ENCODE measurements around the gene USP38.
"Not testable (repeated sequence)": the region's sequence is repeated elsewhere in the genome, so short reads cannot be mapped to it uniquely, and the experiment has no call there.

Gene USP38, protein sequence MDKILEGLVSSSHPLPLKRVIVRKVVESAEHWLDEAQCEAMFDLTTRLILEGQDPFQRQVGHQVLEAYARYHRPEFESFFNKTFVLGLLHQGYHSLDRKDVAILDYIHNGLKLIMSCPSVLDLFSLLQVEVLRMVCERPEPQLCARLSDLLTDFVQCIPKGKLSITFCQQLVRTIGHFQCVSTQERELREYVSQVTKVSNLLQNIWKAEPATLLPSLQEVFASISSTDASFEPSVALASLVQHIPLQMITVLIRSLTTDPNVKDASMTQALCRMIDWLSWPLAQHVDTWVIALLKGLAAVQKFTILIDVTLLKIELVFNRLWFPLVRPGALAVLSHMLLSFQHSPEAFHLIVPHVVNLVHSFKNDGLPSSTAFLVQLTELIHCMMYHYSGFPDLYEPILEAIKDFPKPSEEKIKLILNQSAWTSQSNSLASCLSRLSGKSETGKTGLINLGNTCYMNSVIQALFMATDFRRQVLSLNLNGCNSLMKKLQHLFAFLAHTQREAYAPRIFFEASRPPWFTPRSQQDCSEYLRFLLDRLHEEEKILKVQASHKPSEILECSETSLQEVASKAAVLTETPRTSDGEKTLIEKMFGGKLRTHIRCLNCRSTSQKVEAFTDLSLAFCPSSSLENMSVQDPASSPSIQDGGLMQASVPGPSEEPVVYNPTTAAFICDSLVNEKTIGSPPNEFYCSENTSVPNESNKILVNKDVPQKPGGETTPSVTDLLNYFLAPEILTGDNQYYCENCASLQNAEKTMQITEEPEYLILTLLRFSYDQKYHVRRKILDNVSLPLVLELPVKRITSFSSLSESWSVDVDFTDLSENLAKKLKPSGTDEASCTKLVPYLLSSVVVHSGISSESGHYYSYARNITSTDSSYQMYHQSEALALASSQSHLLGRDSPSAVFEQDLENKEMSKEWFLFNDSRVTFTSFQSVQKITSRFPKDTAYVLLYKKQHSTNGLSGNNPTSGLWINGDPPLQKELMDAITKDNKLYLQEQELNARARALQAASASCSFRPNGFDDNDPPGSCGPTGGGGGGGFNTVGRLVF

GRCh38 chr4:143184503-143185252, at the start of gene USP38:
Gene USP38, plus strand, starts transcription at chr4:143184917. Its CDS starts 534 bp downstream, at chr4:143185451.
- H3K9ac ChIP-seq (ENCODE audit: low read length) = peak within 1 kb of the TSS; percentile 91
- H3K4me3 ChIP-seq (ENCODE audit: low read length) = peak within 1 kb of the TSS; percentile 88
- H3K27me3 ChIP-seq (ENCODE audit: control insufficient read depth, insufficient read depth, low read length) = no peaks in the 10 kb centered on the region
- H3K36me3 ChIP-seq (ENCODE audit: control insufficient read depth, low read depth, low read length) = peaks cover 7% of the 10 kb centered on the region
- no peaks in the 10 kb centered on the region for H3K9me3 ChIP-seq (ENCODE audit: control insufficient read depth, low read depth, low read length)
- H3K4me1 ChIP-seq (ENCODE audit: control insufficient read depth, low read depth, low read length) = peaks cover 10% of the 10 kb centered on the region
- peak within 1 kb of the TSS; percentile 84 for H3K27ac ChIP-seq (ENCODE audit: low read length)

GRCh38 chr4:143135358-143135757, 49.4 kb upstream of the USP38 start:
- H3K27ac ChIP-seq (ENCODE audit: low read length) = no peak overlapping the region
- no peaks in the 10 kb centered on the region for H3K4me1 ChIP-seq (ENCODE audit: control insufficient read depth, low read depth, low read length)
- no peak overlapping the region for H3K4me3 ChIP-seq (ENCODE audit: low read length)
- H3K9ac ChIP-seq (ENCODE audit: low read length) = no peak overlapping the region
- H3K36me3 ChIP-seq (ENCODE audit: control insufficient read depth, low read depth, low read length) = no peaks in the 10 kb centered on the region
- no peaks in the 10 kb centered on the region for H3K27me3 ChIP-seq (ENCODE audit: control insufficient read depth, insufficient read depth, low read length)
- no peaks in the 10 kb centered on the region for H3K9me3 ChIP-seq (ENCODE audit: control insufficient read depth, low read depth, low read length)

DNA sequence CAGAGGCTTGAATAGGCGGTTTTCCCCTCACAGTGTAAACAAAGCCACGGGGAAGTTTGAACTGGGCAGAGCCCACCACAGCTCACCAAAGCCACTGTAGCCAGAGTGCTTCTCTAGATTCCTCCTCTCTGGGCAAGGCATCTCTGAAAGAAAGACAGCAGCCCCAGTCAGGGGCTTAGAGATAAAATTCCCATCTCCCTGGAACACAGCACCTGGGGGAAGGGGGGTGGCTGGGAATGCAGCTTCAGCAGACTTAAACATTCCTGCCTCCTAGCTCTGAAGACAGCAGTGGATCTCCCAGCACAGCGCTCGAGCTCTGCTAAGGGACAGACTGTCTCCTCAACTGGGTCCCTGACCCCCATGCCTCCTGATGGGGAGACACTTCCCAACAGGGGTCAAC, 44.0 kb upstream of the USP38 start:
- H3K9ac ChIP-seq (ENCODE audit: low read length) = no peak overlapping the region
- no peaks in the 10 kb centered on the region for H3K27me3 ChIP-seq (ENCODE audit: control insufficient read depth, insufficient read depth, low read length)
- H3K4me3 ChIP-seq (ENCODE audit: low read length) = no peak overlapping the region
- H3K9me3 ChIP-seq (ENCODE audit: control insufficient read depth, low read depth, low read length) = no peaks in the 10 kb centered on the region
- no peaks in the 10 kb centered on the region for H3K36me3 ChIP-seq (ENCODE audit: control insufficient read depth, low read depth, low read length)
- H3K27ac ChIP-seq (ENCODE audit: low read length) = no peak overlapping the region
- no peaks in the 10 kb centered on the region for H3K4me1 ChIP-seq (ENCODE audit: control insufficient read depth, low read depth, low read length)

DNA sequence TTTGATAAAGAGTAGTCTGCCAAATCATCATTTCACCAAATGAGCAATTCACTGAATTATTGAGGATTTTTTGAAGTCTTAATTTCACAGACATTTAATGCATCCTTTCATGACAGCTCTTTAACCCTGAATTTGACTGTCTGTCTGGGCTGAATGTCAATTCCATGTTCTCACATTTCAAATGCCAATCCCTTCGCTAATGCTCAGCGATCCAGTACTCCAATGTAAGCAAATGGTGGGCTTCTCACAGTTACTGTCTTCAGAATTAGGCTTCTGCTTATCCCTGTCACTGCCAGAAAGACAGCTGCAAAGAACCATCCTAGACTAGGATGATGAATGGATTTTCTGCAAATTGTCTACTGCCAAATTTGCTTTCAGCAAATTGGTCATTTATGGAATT, 36.2 kb upstream of the USP38 start:
- Histone ChIP-seq H3K27me3 (ENCODE audit: control insufficient read depth, insufficient read depth, low read length) (no peaks in the 10 kb centered on the region), H3K36me3 (ENCODE audit: control insufficient read depth, low read depth, low read length) (no peaks in the 10 kb centered on the region), H3K9ac (ENCODE audit: low read length) (no peak overlapping the region), H3K27ac (ENCODE audit: low read length) (no peak overlapping the region), H3K4me1 (ENCODE audit: control insufficient read depth, low read depth, low read length) (no peaks in the 10 kb centered on the region), H3K4me3 (ENCODE audit: low read length) (no peak overlapping the region), H3K9me3 (ENCODE audit: control insufficient read depth, low read depth, low read length) (peaks cover 7% of the 10 kb centered on the region)

- H3K27ac ChIP-seq (ENCODE audit: low read length) = no peak overlapping the region
- H3K27me3 ChIP-seq (ENCODE audit: control insufficient read depth, insufficient read depth, low read length) = no peaks in the 10 kb centered on the region
- H3K4me3 ChIP-seq (ENCODE audit: low read length) = no peak overlapping the region
- no peaks in the 10 kb centered on the region for H3K4me1 ChIP-seq (ENCODE audit: control insufficient read depth, low read depth, low read length)
- H3K36me3 ChIP-seq (ENCODE audit: control insufficient read depth, low read depth, low read length) = no peaks in the 10 kb centered on the region
- no peak overlapping the region for H3K9ac ChIP-seq (ENCODE audit: low read length)
- peaks cover under 1% of the 10 kb centered on the region for H3K9me3 ChIP-seq (ENCODE audit: control insufficient read depth, low read depth, low read length)
Measured at GRCh38 chr4:143156853-143157252, 27.9 kb upstream of the USP38 start.

- H3K9me3 ChIP-seq (ENCODE audit: control insufficient read depth, low read depth, low read length) = peaks cover 6% of the 10 kb centered on the region
- no peak overlapping the region for H3K27ac ChIP-seq (ENCODE audit: low read length)
- no peaks in the 10 kb centered on the region for H3K27me3 ChIP-seq (ENCODE audit: control insufficient read depth, insufficient read depth, low read length)
- no peaks in the 10 kb centered on the region for H3K4me1 ChIP-seq (ENCODE audit: control insufficient read depth, low read depth, low read length)
- H3K9ac ChIP-seq (ENCODE audit: low read length) = no peak overlapping the region
- H3K4me3 ChIP-seq (ENCODE audit: low read length) = no peak overlapping the region
- H3K36me3 ChIP-seq (ENCODE audit: control insufficient read depth, low read depth, low read length) = no peaks in the 10 kb centered on the region
Measured at GRCh38 chr4:143163614-143164013, 21.1 kb upstream of the USP38 start.

GRCh38 chr4:143166722-143167121, 18.0 kb upstream of the USP38 start:
- H3K36me3 ChIP-seq (ENCODE audit: control insufficient read depth, low read depth, low read length); H3K4me3 ChIP-seq (ENCODE audit: low read length); H3K9me3 ChIP-seq (ENCODE audit: control insufficient read depth, low read depth, low read length); H3K9ac ChIP-seq (ENCODE audit: low read length); H3K27me3 ChIP-seq (ENCODE audit: control insufficient read depth, insufficient read depth, low read length); H3K4me1 ChIP-seq (ENCODE audit: control insufficient read depth, low read depth, low read length); H3K27ac ChIP-seq (ENCODE audit: low read length): not testable (repeated sequence)

- Histone ChIP-seq H3K27ac (ENCODE audit: low read length) (no peak overlapping the region), H3K4me3 (ENCODE audit: low read length) (no peak overlapping the region), H3K4me1 (ENCODE audit: control insufficient read depth, low read depth, low read length) (peaks cover 3% of the 10 kb centered on the region), H3K27me3 (ENCODE audit: control insufficient read depth, insufficient read depth, low read length) (no peaks in the 10 kb centered on the region), H3K9me3 (ENCODE audit: control insufficient read depth, low read depth, low read length) (peaks cover 4% of the 10 kb centered on the region), H3K9ac (ENCODE audit: low read length) (no peak overlapping the region), H3K36me3 (ENCODE audit: control insufficient read depth, low read depth, low read length) (no peaks in the 10 kb centered on the region)
Measured at GRCh38 chr4:143178923-143179322, 5.8 kb upstream of the USP38 start.

DNA sequence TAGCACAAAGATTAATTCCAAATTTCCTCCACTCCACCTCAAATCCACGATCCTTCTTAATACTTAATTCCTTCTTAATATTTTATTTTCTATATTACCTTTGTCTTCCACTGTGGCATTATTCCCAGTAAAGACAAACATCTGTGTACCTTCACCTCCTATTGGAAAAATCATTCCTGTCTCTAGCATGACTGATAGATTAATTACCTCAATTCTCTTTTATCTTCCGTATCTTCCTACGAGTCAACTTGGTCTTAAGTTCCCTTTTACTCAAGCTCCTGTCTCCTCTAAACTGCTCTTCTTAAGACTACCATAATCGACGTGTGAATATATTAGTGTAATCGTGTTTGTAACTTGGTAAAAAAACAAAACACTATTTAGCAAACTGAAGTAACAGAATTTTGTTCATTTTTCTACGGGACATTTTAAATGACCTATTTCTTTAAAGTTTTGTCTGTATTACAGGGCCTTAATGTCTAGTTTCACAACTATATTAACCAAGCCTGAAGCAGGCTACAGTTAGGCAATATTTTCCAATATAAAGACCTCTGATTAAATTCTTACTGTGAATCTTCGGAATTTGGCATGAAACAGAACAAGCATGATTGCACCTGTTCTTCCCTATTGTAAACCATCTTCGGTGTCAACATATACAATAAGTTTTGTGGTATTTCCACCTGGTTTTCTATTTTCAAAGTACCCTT, 1.1 kb upstream of the USP38 start:
- Histone ChIP-seq H3K9me3 (ENCODE audit: control insufficient read depth, low read depth, low read length) (no peaks in the 10 kb centered on the region), H3K36me3 (ENCODE audit: control insufficient read depth, low read depth, low read length) (peaks cover 7% of the 10 kb centered on the region), H3K27me3 (ENCODE audit: control insufficient read depth, insufficient read depth, low read length) (no peaks in the 10 kb centered on the region), H3K27ac (ENCODE audit: low read length) (no peak overlapping the region), H3K4me3 (ENCODE audit: low read length) (peak overlapping the region; percentile 88), H3K4me1 (ENCODE audit: control insufficient read depth, low read depth, low read length) (peaks cover 10% of the 10 kb centered on the region), H3K9ac (ENCODE audit: low read length) (peak overlapping the region; percentile 91)

- Histone ChIP-seq H3K4me1 (ENCODE audit: control insufficient read depth, low read depth, low read length) (peaks cover 10% of the 10 kb centered on the region), H3K4me3 (ENCODE audit: low read length) (peak overlapping the region; percentile 88), H3K27ac (ENCODE audit: low read length) (peak overlapping the region; percentile 84), H3K9me3 (ENCODE audit: control insufficient read depth, low read depth, low read length) (no peaks in the 10 kb centered on the region), H3K36me3 (ENCODE audit: control insufficient read depth, low read depth, low read length) (peaks cover 7% of the 10 kb centered on the region), H3K9ac (ENCODE audit: low read length) (peak overlapping the region; percentile 91), H3K27me3 (ENCODE audit: control insufficient read depth, insufficient read depth, low read length) (no peaks in the 10 kb centered on the region)
Measured at GRCh38 chr4:143184217-143184502, 557 bp upstream of the USP38 start.
